ENCODE data around the gene RASGRF1. TPM values are rescaled to one million over a fixed set of nuclear protein-coding genes. Genes with fewer than 3 reads are reported as not detected.

Gene RASGRF1
- total RNA-seq, 1 donor from 2014 or later, result not detected

- H3K36me3 Mint-ChIP-seq (ENCODE audit: low read depth, unreplicated experiment), result no peaks in the 10 kb centered on the region
- H3K4me1 Mint-ChIP-seq (ENCODE audit: unreplicated experiment), result no peaks in the 10 kb centered on the region
- no peak overlapping the region for H3K4me3 Mint-ChIP-seq (ENCODE audit: unreplicated experiment)
- H3K9me3 Mint-ChIP-seq (ENCODE audit: unreplicated experiment), result no peaks in the 10 kb centered on the region
- no peak overlapping the region for H3K27ac Mint-ChIP-seq (ENCODE audit: unreplicated experiment)
- no peak for DNase-seq (ENCODE audit: low spot score)
- peaks cover 7% of the 10 kb centered on the region for H3K27me3 Mint-ChIP-seq (ENCODE audit: unreplicated experiment)
- TF ChIP-seq, protein P1, sequence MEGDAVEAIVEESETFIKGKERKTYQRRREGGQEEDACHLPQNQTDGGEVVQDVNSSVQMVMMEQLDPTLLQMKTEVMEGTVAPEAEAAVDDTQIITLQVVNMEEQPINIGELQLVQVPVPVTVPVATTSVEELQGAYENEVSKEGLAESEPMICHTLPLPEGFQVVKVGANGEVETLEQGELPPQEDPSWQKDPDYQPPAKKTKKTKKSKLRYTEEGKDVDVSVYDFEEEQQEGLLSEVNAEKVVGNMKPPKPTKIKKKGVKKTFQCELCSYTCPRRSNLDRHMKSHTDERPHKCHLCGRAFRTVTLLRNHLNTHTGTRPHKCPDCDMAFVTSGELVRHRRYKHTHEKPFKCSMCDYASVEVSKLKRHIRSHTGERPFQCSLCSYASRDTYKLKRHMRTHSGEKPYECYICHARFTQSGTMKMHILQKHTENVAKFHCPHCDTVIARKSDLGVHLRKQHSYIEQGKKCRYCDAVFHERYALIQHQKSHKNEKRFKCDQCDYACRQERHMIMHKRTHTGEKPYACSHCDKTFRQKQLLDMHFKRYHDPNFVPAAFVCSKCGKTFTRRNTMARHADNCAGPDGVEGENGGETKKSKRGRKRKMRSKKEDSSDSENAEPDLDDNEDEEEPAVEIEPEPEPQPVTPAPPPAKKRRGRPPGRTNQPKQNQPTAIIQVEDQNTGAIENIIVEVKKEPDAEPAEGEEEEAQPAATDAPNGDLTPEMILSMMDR (IDR thresholded peaks at IDR 0.05; ENCODE audit: unreplicated experiment), result no peak
These were observed 56.3 kb downstream of the RASGRF1 start for GRCh38 chr15:79034284-79034683.

GRCh38 chr15:79032656-79033055 is 57.9 kb downstream of the RASGRF1 start:
- no peak for DNase-seq (ENCODE audit: low spot score)
- no peak overlapping the region for H3K27ac Mint-ChIP-seq (ENCODE audit: unreplicated experiment)
- H3K27me3 Mint-ChIP-seq (ENCODE audit: unreplicated experiment), result peaks cover 7% of the 10 kb centered on the region
- H3K4me3 Mint-ChIP-seq (ENCODE audit: unreplicated experiment), result no peak overlapping the region
- H3K4me1 Mint-ChIP-seq (ENCODE audit: unreplicated experiment), result no peaks in the 10 kb centered on the region
- no peaks in the 10 kb centered on the region for H3K9me3 Mint-ChIP-seq (ENCODE audit: unreplicated experiment)
- H3K36me3 Mint-ChIP-seq (ENCODE audit: low read depth, unreplicated experiment), result no peaks in the 10 kb centered on the region
- TF ChIP-seq, protein P1 (IDR thresholded peaks at IDR 0.05; ENCODE audit: unreplicated experiment), result no peak

DNA sequence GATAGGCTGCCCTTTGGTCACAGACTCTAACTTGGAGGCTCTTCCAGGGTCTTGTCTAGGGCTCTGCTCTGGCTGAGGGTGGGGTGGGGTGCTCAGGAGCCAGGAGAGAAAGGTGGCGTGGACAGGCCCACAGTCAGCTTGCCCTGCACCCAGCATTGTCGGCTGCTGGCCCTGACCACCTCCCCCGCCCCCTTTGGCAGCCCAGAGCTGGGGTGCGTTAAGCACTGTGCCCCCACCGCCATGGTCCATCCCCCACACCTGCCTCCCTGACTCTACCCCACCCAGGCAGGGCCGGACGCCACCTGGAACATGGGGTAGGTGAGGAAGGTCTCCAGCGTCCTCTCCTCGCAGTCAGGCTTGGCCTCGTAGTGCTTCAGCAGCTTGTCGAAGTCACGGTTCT is 58.8 kb downstream of the RASGRF1 start:
- no peak overlapping the region for H3K27ac Mint-ChIP-seq (ENCODE audit: unreplicated experiment)
- no peak overlapping the region for H3K4me3 Mint-ChIP-seq (ENCODE audit: unreplicated experiment)

DNA sequence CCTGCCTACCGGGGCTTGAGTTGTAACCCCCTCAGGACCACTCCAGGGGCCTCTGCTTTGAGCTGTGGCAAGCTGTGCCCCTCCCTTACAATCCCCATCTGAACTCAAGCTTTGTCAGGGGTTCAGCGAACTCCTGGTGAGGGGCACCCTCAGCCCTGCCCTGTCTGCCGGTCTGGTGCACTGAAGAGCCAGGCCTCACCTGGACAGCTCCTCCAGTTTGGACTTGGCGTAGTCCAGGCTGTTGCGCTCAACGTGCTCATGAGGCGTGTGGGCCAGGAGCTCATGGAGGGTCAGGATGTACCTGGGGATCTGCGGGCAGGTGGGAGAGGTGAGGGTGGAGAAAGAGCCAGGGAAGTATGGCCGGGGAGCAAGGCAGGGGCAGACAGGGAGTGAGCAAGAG is 59.4 kb downstream of the RASGRF1 start:
- Mint-ChIP-seq H3K9me3 (ENCODE audit: unreplicated experiment) (no peaks in the 10 kb centered on the region), H3K27ac (ENCODE audit: unreplicated experiment) (no peak overlapping the region), H3K4me3 (ENCODE audit: unreplicated experiment) (no peak overlapping the region), H3K36me3 (ENCODE audit: low read depth, unreplicated experiment) (no peaks in the 10 kb centered on the region), H3K4me1 (ENCODE audit: unreplicated experiment) (no peaks in the 10 kb centered on the region), H3K27me3 (ENCODE audit: unreplicated experiment) (peaks cover 7% of the 10 kb centered on the region)
- DNase-seq (ENCODE audit: low spot score), result no peak
- TF ChIP-seq, protein P1 (IDR thresholded peaks at IDR 0.05; ENCODE audit: unreplicated experiment), result no peak

More for the DNA sequence above, 58.8 kb downstream of the RASGRF1 start:
- Mint-ChIP-seq H3K9me3 (ENCODE audit: unreplicated experiment) (no peaks in the 10 kb centered on the region), H3K27me3 (ENCODE audit: unreplicated experiment) (peaks cover 7% of the 10 kb centered on the region), H3K4me1 (ENCODE audit: unreplicated experiment) (no peaks in the 10 kb centered on the region), H3K36me3 (ENCODE audit: low read depth, unreplicated experiment) (no peaks in the 10 kb centered on the region)
- no peak for DNase-seq (ENCODE audit: low spot score)
- TF ChIP-seq, protein P1 (IDR thresholded peaks at IDR 0.05; ENCODE audit: unreplicated experiment), result no peak

- DNase-seq (ENCODE audit: low spot score), result no peak
- Mint-ChIP-seq H3K4me1 (ENCODE audit: unreplicated experiment) (no peaks in the 10 kb centered on the region), H3K36me3 (ENCODE audit: low read depth, unreplicated experiment) (no peaks in the 10 kb centered on the region), H3K27me3 (ENCODE audit: unreplicated experiment) (peaks cover 7% of the 10 kb centered on the region), H3K4me3 (ENCODE audit: unreplicated experiment) (no peak overlapping the region), H3K9me3 (ENCODE audit: unreplicated experiment) (no peaks in the 10 kb centered on the region), H3K27ac (ENCODE audit: unreplicated experiment) (no peak overlapping the region)
- TF ChIP-seq, protein P1 (IDR thresholded peaks at IDR 0.05; ENCODE audit: unreplicated experiment), result no peak
These were observed 60.1 kb downstream of the RASGRF1 start for GRCh38 chr15:79030470-79030869.
